LNCaP clone FGC (cell line): ENCODE measurements around the gene C1orf226.

ENCODE experiments used
- DNase-seq: peaks from one replicate; pipeline ENCODE4 v3.0.0-alpha.2; 2011; ENCODE audit warnings: low read depth
- H3K4me3 ChIP-seq: 2 replicates; pipeline ENCODE4 v1.5.1; 2011; ENCODE audit warnings: mild to moderate bottlenecking, low read depth, low read length, control low read depth
- CTCF ChIP-seq: IDR thresholded peaks from 2 replicates; pipeline ENCODE4 v1.5.1; 2012; ENCODE audit warnings: mild to moderate bottlenecking; ENCODE audit not compliant: control insufficient read depth, insufficient read depth; ENCODE audit errors: extremely low read depth

C1orf226 gene

GRCh38 chr1:162370161-162370560 is 11.4 kb upstream of the C1orf226 start:
- no peak overlapping the region for H3K4me3 ChIP-seq
- no peak for DNase-seq
- TF ChIP-seq CTCF = no peak

- H3K4me3 ChIP-seq = no peak overlapping the region
- no peak for TF ChIP-seq CTCF
- no peak for DNase-seq
Measured at GRCh38 chr1:162370721-162371120, 10.8 kb upstream of the C1orf226 start.

GRCh38 chr1:162371611-162372010 is 9.9 kb upstream of the C1orf226 start:
- no peak for TF ChIP-seq CTCF
- no peak for DNase-seq
- no peak overlapping the region for H3K4me3 ChIP-seq

GRCh38 chr1:162372159-162373071 is 9.1 kb upstream of the C1orf226 start:
- no peak for DNase-seq
- TF ChIP-seq CTCF = no peak
- H3K4me3 ChIP-seq = no peak overlapping the region

- no peak overlapping the region for H3K4me3 ChIP-seq
- TF ChIP-seq CTCF = no peak
- DNase-seq = no peak
Measured at GRCh38 chr1:162373072-162373427, 8.5 kb upstream of the C1orf226 start.

- no peak for DNase-seq
- TF ChIP-seq CTCF = no peak
- no peak overlapping the region for H3K4me3 ChIP-seq
Measured at GRCh38 chr1:162373541-162374260, 7.8 kb upstream of the C1orf226 start.

GRCh38 chr1:162374406-162374805 is 7.1 kb upstream of the C1orf226 start:
- H3K4me3 ChIP-seq = no peak overlapping the region
- no peak for DNase-seq
- no peak for TF ChIP-seq CTCF
